Measurements from ENCODE around the gene CTSL. TPM values are rescaled to one million over a fixed set of nuclear protein-coding genes. Genes with fewer than 3 reads are reported as not detected.

Gene CTSL
- total and polyA plus RNA-seq, 4 donors = 109 to 1,526 (median 213) TPM

DNA sequence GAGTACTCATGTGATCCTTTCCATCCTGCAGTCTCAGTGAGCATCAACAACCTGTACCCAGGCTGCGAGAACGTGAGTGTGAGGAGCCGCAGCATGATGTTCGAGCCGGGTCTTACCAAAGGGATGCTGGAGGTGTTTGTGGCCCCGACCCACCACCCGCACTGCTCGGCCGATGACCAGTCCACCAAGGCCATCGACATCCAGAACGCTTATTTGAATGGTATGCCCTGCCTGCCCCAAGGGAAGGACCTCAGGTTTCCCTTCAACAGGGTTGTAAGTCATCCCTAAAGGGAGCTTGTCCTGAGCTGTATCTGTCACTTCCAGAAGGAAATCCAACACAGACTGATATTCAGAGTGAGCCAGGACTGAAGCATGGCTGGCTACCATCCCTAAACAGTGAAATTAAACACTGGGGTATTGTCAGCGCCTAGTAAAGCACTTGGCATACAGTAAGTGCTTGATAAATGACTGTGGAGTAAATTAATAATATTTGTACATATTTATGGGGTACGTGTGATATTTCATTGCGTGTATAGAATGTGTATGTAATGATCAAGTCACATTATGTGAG is 39.3 kb upstream of the CTSL start:
- Histone ChIP-seq H3K9ac (ENCODE audit: insufficient read depth in 1 of 2, low read length in 2 of 2) (no peak overlapping the region), H3K4me3 (no peak overlapping the region), H3K27me3 (ENCODE audit: control insufficient read depth in 3 of 3, insufficient read depth in 3 of 3, low read length in 2 of 3) (no peaks in the 10 kb centered on the region), H3K36me3 (ENCODE audit: control insufficient read depth in 4 of 4, insufficient read depth in 4 of 4, low read length in 4 of 4) (peaks cover 0 to 40% (median 24%) of the 10 kb centered on the region in 4 donors), H3K4me1 (ENCODE audit: control insufficient read depth in 5 of 5, insufficient read depth in 5 of 5, low read length in 5 of 5) (peaks cover 0 to 3% (median 0%) of the 10 kb centered on the region in 5 donors), H3K9me3 (ENCODE audit: control insufficient read depth in 4 of 4, insufficient read depth in 3 of 4, low read length in 3 of 4) (no peaks in the 10 kb centered on the region), H3K27ac (ENCODE audit: low read depth in 1 of 2, low read length in 1 of 2) (no peak overlapping the region)
- DNase-seq = no peak
- TF ChIP-seq, protein P1, sequence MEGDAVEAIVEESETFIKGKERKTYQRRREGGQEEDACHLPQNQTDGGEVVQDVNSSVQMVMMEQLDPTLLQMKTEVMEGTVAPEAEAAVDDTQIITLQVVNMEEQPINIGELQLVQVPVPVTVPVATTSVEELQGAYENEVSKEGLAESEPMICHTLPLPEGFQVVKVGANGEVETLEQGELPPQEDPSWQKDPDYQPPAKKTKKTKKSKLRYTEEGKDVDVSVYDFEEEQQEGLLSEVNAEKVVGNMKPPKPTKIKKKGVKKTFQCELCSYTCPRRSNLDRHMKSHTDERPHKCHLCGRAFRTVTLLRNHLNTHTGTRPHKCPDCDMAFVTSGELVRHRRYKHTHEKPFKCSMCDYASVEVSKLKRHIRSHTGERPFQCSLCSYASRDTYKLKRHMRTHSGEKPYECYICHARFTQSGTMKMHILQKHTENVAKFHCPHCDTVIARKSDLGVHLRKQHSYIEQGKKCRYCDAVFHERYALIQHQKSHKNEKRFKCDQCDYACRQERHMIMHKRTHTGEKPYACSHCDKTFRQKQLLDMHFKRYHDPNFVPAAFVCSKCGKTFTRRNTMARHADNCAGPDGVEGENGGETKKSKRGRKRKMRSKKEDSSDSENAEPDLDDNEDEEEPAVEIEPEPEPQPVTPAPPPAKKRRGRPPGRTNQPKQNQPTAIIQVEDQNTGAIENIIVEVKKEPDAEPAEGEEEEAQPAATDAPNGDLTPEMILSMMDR (IDR thresholded peaks at IDR 0.05; ENCODE audit: control extremely low read depth, extremely low read depth) = no peak
- ATAC-seq (ENCODE audit: insufficient read depth, low FRiP score) = no peak
- WGBS, 2 donors = 96 to 99% methylated on average over 14 of the region's 14 CpGs

DNA sequence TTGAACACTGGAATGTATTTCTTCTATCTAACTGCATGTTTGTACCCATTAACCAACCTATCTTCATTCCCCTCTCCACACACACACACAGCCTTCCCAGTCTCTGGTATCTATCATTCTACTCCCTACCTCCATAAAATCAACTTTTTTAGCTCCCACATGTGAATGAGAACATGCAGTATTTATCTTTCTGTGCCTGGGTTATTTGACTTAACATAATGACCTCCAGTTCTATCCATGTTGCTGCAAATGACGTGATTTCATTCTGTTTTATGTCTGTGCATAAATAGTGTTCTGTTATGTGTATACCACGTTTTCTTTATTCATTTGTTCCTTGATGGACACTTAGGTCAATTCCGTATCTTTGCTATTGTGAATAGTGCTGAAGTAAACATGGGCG is 38.7 kb upstream of the CTSL start:
- 54 to 87% methylated on average over 4 of the region's 4 CpGs for WGBS, 2 donors
- no peaks in the 10 kb centered on the region for H3K9me3 ChIP-seq (ENCODE audit: control insufficient read depth in 4 of 4, insufficient read depth in 3 of 4, low read length in 3 of 4)
- DNase-seq = no peak
- no peak for ATAC-seq (ENCODE audit: insufficient read depth, low FRiP score)
- H3K4me1 ChIP-seq (ENCODE audit: control insufficient read depth in 5 of 5, insufficient read depth in 5 of 5, low read length in 5 of 5) = peaks cover 0 to 3% (median 0%) of the 10 kb centered on the region in 5 donors
- H3K27me3 ChIP-seq (ENCODE audit: control insufficient read depth in 3 of 3, insufficient read depth in 3 of 3, low read length in 2 of 3) = no peaks in the 10 kb centered on the region
- no peak overlapping the region for H3K27ac ChIP-seq (ENCODE audit: low read depth in 1 of 2, low read length in 1 of 2)
- TF ChIP-seq, protein P1 (IDR thresholded peaks at IDR 0.05; ENCODE audit: control extremely low read depth, extremely low read depth) = no peak
- H3K36me3 ChIP-seq (ENCODE audit: control insufficient read depth in 4 of 4, insufficient read depth in 4 of 4, low read length in 4 of 4) = peaks cover 0 to 35% (median 18%) of the 10 kb centered on the region in 4 donors
- no peak overlapping the region for H3K4me3 ChIP-seq
- no peak overlapping the region for H3K9ac ChIP-seq (ENCODE audit: insufficient read depth in 1 of 2, low read length in 2 of 2)

DNA sequence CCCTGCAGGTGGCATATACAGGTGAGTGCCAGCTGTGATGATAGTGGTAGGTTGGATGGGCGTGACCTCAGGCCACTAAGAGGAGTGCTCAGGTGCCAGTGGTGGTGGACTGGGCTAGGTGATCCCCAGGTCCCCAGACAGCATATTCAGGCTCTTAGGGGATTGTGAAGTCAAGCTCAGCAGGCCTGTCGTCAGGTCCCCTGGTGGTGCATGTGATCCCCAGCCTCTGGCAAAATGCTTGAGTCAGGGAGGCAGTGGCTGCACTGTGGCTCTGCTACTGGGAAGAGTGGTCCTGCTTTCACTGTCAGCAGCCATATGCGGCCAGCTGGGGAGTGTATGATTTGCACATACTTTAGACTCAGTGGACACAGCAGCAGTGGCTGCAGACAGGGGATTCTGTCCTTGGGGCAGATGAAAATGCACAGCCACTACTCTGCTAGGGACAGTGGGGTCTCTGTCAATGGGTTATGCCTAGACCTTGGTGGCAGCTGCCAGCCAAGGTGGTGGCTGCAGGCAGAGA is 31.6 kb upstream of the CTSL start:
- 95 to 100% methylated on average over 3 of the region's 3 CpGs for WGBS, 2 donors
- Histone ChIP-seq H3K9ac (ENCODE audit: insufficient read depth in 1 of 2, low read length in 2 of 2) (no peak overlapping the region), H3K27me3 (ENCODE audit: control insufficient read depth in 3 of 3, insufficient read depth in 3 of 3, low read length in 2 of 3) (no peaks in the 10 kb centered on the region), H3K36me3 (ENCODE audit: control insufficient read depth in 4 of 4, insufficient read depth in 4 of 4, low read length in 4 of 4) (peaks cover 0 to 55% (median 41%) of the 10 kb centered on the region in 4 donors), H3K9me3 (ENCODE audit: control insufficient read depth in 4 of 4, insufficient read depth in 3 of 4, low read length in 3 of 4) (peaks cover 0 to 4% (median 0%) of the 10 kb centered on the region in 4 donors), H3K4me1 (ENCODE audit: control insufficient read depth in 5 of 5, insufficient read depth in 5 of 5, low read length in 5 of 5) (peaks cover 0 to 3% (median 0%) of the 10 kb centered on the region in 5 donors), H3K4me3 (no peak overlapping the region), H3K27ac (ENCODE audit: low read depth in 1 of 2, low read length in 1 of 2) (no peak overlapping the region)
- ATAC-seq (ENCODE audit: insufficient read depth, low FRiP score) = no peak
- TF ChIP-seq, protein P1 (IDR thresholded peaks at IDR 0.05; ENCODE audit: control extremely low read depth, extremely low read depth) = no peak
- DNase-seq = no peak

Measured in lung (tissue), 12 donors.